ENCODE data around the gene CYFIP2. TPM values are rescaled to one million over a fixed set of nuclear protein-coding genes. Genes with fewer than 3 reads are reported as not detected.

CYFIP2 gene
- total RNA-seq, 2 experiments from 2014 or later: 271 to 287 TPM

GRCh38 chr5:157362502-157362901 is 96.6 kb downstream of the CYFIP2 start:
- H3K4me3 ChIP-seq (ENCODE audit: low read length): no peak overlapping the region
- H3K36me3 ChIP-seq (ENCODE audit: insufficient read depth, low read length): peaks cover 99% of the 10 kb centered on the region
- intact Hi-C loops (cut with DNase I, micrococcal nuclease): no loop called here
- ChIA-PET CTCF (interaction anchor here (1.5 kb wide), 1 partner anchor 18 kb away, joined by 3 read pairs; no protein-coding TSS in a partner anchor), POLR2A (no interaction called here)
- peak overlapping the region; percentile 27 for H3K27ac Mint-ChIP-seq
- H3K27me3 Mint-ChIP-seq: no peaks in the 10 kb centered on the region
- DNase-seq (no peak), ATAC-seq (ENCODE audit: poor library complexity) (no peak)
- no peaks in the 10 kb centered on the region for H3K4me1 ChIP-seq (ENCODE audit: insufficient read depth, low read length)
- no peak overlapping the region for H3K27ac ChIP-seq (ENCODE audit: low read depth in 1 of 2, low read length in 2 of 2)
- TF ChIP-seq CTCF (IDR thresholded peaks at IDR 0.05): no peak
- H3K4me1 Mint-ChIP-seq (ENCODE audit: low read depth): peaks cover 12% of the 10 kb centered on the region
- peaks cover 100% of the 10 kb centered on the region for H3K36me3 Mint-ChIP-seq (ENCODE audit: low read depth)
- H3K27me3 ChIP-seq (ENCODE audit: control insufficient read depth in 1 of 2, insufficient read depth in 2 of 2, low read length in 2 of 2): no peaks in the 10 kb centered on the region
- H3K4me3 Mint-ChIP-seq: no peak overlapping the region
- H3K9me3 ChIP-seq (ENCODE audit: control insufficient read depth in 1 of 2, insufficient read depth in 1 of 2, low read length in 2 of 2): no peaks in the 10 kb centered on the region
- no peaks in the 10 kb centered on the region for H3K9me3 Mint-ChIP-seq

- POLR2A ChIA-PET: interaction anchor here (0.6 kb wide), 1 partner anchor 325 kb away, joined by 3 read pairs; no protein-coding TSS in a partner anchor
- peaks cover 97% of the 10 kb centered on the region for H3K36me3 ChIP-seq (ENCODE audit: insufficient read depth, low read length)
- no peaks in the 10 kb centered on the region for H3K4me1 ChIP-seq (ENCODE audit: insufficient read depth, low read length)
- Mint-ChIP-seq H3K4me3 (no peak overlapping the region), H3K27me3 (no peaks in the 10 kb centered on the region), H3K9me3 (no peaks in the 10 kb centered on the region), H3K4me1 (ENCODE audit: low read depth) (peaks cover 12% of the 10 kb centered on the region), H3K27ac (peak overlapping the region; percentile 27), H3K36me3 (ENCODE audit: low read depth) (peaks cover 96% of the 10 kb centered on the region)
- H3K9me3 ChIP-seq (ENCODE audit: control insufficient read depth in 1 of 2, insufficient read depth in 1 of 2, low read length in 2 of 2): no peaks in the 10 kb centered on the region
- intact Hi-C loops (cut with DNase I, micrococcal nuclease): no loop called here
- CTCF ChIA-PET: interaction anchor here (1.5 kb wide), 1 partner anchor 19 kb away, joined by 3 read pairs; no protein-coding TSS in a partner anchor
- DNase-seq (no peak), ATAC-seq (ENCODE audit: poor library complexity) (no peak)
- no peaks in the 10 kb centered on the region for H3K27me3 ChIP-seq (ENCODE audit: control insufficient read depth in 1 of 2, insufficient read depth in 2 of 2, low read length in 2 of 2)
- no peak for TF ChIP-seq CTCF (IDR thresholded peaks at IDR 0.05)
- no peak overlapping the region for H3K27ac ChIP-seq (ENCODE audit: low read depth in 1 of 2, low read length in 2 of 2)
- H3K4me3 ChIP-seq (ENCODE audit: low read length): no peak overlapping the region
Measured at GRCh38 chr5:157362982-157363381, 97.1 kb downstream of the CYFIP2 start.

GRCh38 chr5:157365732-157366131 is 99.8 kb downstream of the CYFIP2 start:
- H3K4me1 Mint-ChIP-seq (ENCODE audit: low read depth): peaks cover 17% of the 10 kb centered on the region
- Histone ChIP-seq H3K27ac (ENCODE audit: low read depth in 1 of 2, low read length in 2 of 2) (no peak overlapping the region), H3K36me3 (ENCODE audit: insufficient read depth, low read length) (peaks cover 97% of the 10 kb centered on the region), H3K27me3 (ENCODE audit: control insufficient read depth in 1 of 2, insufficient read depth in 2 of 2, low read length in 2 of 2) (no peaks in the 10 kb centered on the region), H3K9me3 (ENCODE audit: control insufficient read depth in 1 of 2, insufficient read depth in 1 of 2, low read length in 2 of 2) (no peaks in the 10 kb centered on the region), H3K4me1 (ENCODE audit: insufficient read depth, low read length) (no peaks in the 10 kb centered on the region), H3K4me3 (ENCODE audit: low read length) (no peak overlapping the region)
- no peak for TF ChIP-seq CTCF (IDR thresholded peaks at IDR 0.05)
- no peaks in the 10 kb centered on the region for H3K27me3 Mint-ChIP-seq
- ChIA-PET POLR2A (no interaction called here), CTCF (interaction anchor here (0.6 kb wide), 1 partner anchor 88 kb away, joined by 3 read pairs; no protein-coding TSS in a partner anchor)
- no peaks in the 10 kb centered on the region for H3K9me3 Mint-ChIP-seq
- peaks cover 94% of the 10 kb centered on the region for H3K36me3 Mint-ChIP-seq (ENCODE audit: low read depth)
- intact Hi-C loops (cut with DNase I, micrococcal nuclease): loop anchor here (2.0 to 5.0 kb wide), 2 partner anchors 33 to 353 kb away; no protein-coding TSS in a partner anchor
- DNase-seq (no peak), ATAC-seq (ENCODE audit: poor library complexity) (no peak)
- no peak overlapping the region for H3K4me3 Mint-ChIP-seq
- H3K27ac Mint-ChIP-seq: peak overlapping the region; percentile 55

All from CD4-positive, alpha-beta T cell (primary cell).